ENCODE measurements around the gene NFE2L3. TPM values are rescaled to one million over a fixed set of nuclear protein-coding genes. Genes with fewer than 3 reads are reported as not detected.
A peak's percentile ranks its signal among the peaks of the same experiment; 100 is the strongest.

Gene NFE2L3
- total RNA-seq, 1 experiment from 2014 or later: not detected

- DNase-seq: peak; percentile 96 to 97
- H3K27ac ChIP-seq: peak within 1 kb of the TSS; percentile 99
- peaks cover 84% of the 10 kb centered on the region for H3K36me3 ChIP-seq
Measured at GRCh38 chr7:26201247-26202018, 49.4 kb downstream of the NFE2L3 start, which contains the start of gene CBX3. TSS of gene CBX3 (plus strand) at chr7:26201745. CDS start at chr7:26202999, 1,254 bp downstream.

DNA sequence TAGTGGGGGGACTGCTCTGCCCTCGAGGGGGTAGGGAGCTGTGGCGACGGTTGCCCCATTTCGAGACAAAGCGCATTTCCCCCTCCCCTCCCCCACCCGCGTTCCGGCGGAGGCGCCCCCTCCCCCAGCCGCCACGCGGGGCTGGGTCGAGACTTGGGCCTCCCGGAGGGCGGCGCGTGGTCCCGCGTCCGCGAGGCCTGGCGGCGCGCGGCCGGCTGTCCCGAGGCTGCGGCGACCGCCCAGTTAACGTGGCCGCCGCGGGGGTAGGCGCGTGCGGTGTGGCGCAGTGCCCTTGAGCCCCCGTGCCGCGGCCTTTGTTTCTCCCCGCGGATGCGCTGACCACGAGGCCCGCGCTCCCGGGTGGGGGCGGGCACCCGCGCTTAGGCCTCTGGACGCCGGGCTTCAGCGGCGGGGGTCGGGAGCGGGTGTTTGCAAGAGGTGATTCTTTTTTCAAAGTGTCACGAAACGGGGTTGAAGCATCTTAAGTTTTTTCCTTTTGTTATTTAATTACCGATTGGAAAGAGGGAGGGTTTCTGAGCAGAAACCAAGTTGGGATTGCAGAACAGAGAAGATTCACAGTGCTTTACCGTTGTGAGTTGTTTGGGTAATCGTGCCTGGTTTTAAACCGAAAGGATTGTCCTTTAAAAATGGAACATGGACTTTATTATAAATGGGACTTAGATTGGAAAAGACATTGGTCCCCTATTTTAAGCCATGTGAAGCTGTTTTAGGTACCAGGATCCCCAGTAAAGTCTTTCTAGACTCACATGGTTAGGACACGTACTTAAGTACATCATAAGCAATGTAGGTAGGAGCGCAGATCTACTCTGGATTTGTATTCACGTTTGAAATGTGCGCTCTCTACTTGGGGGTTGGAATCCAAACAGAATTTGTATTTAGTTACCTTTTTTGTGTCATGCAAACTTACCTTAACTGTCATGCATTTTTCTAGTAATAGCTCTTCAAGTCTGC is 50.3 kb downstream of the NFE2L3 start:
- H3K36me3 ChIP-seq: peaks cover 84% of the 10 kb centered on the region
- H3K9me3 ChIP-seq (replicated peaks): no peaks in the 10 kb centered on the region
- H3K4me3 ChIP-seq: peak overlapping the region; percentile 98
- peak; percentile 57 to 60 for DNase-seq
- H3K4me1 ChIP-seq: peaks cover 2% of the 10 kb centered on the region; the same call in 1 of the 2 replicates
- H3K27me3 ChIP-seq: no peaks in the 10 kb centered on the region
- peak overlapping the region; percentile 99 for H3K27ac ChIP-seq

More at GRCh38 chr7:26201247-26202018, 49.4 kb downstream of the NFE2L3 start, which contains the start of gene CBX3:
- Histone ChIP-seq H3K4me3 (peak within 1 kb of the TSS; percentile 98), H3K4me1 (peaks cover 5% of the 10 kb centered on the region; the same call in 1 of the 2 replicates), H3K9me3 (replicated peaks) (no peaks in the 10 kb centered on the region), H3K27me3 (no peaks in the 10 kb centered on the region)

DNA sequence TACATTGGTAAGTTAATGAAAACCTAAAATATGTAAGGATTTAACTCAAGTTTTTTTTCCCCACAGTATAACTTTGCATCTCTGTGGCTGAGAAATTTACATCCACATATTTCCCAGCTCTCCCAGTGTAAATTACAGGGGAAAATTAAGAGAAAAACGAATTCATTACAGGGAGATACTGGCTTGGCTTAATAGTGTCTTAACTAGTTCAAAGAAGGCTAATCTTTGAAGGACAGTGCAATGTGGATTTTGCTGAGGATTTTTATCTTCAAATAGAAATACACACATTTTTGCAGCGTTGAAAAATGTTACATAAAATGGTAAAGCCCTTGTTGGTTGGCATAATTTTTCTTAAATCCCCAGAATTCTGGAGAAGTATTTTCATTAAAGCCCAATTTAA is 51.0 kb downstream of the NFE2L3 start:
- peak overlapping the region; percentile 98 for H3K4me3 ChIP-seq
- H3K27me3 ChIP-seq: no peaks in the 10 kb centered on the region
- H3K36me3 ChIP-seq: peaks cover 84% of the 10 kb centered on the region
- no peak for DNase-seq
- no peaks in the 10 kb centered on the region for H3K9me3 ChIP-seq (replicated peaks)
- peak overlapping the region; percentile 99 for H3K27ac ChIP-seq
- H3K4me1 ChIP-seq: peaks cover 2% of the 10 kb centered on the region; the same call in 1 of the 2 replicates

- Histone ChIP-seq H3K36me3 (peaks cover 96% of the 10 kb centered on the region), H3K4me3 (no peak overlapping the region), H3K27ac (no peak overlapping the region), H3K9me3 (replicated peaks) (no peaks in the 10 kb centered on the region), H3K27me3 (no peaks in the 10 kb centered on the region), H3K4me1 (peaks cover 2% of the 10 kb centered on the region; the same call in 1 of the 2 replicates)
- no peak for DNase-seq
Measured at GRCh38 chr7:26208040-26208439, 56.0 kb downstream of the NFE2L3 start.

GRCh38 chr7:26212921-26213718 is 61.1 kb downstream of the NFE2L3 start:
- DNase-seq: no peak
- Histone ChIP-seq H3K4me3 (no peak overlapping the region), H3K36me3 (peaks cover 50% of the 10 kb centered on the region), H3K4me1 (no peaks in the 10 kb centered on the region), H3K9me3 (replicated peaks) (no peaks in the 10 kb centered on the region), H3K27ac (no peak overlapping the region), H3K27me3 (no peaks in the 10 kb centered on the region; the same call in 1 of the 2 replicates)

DNA sequence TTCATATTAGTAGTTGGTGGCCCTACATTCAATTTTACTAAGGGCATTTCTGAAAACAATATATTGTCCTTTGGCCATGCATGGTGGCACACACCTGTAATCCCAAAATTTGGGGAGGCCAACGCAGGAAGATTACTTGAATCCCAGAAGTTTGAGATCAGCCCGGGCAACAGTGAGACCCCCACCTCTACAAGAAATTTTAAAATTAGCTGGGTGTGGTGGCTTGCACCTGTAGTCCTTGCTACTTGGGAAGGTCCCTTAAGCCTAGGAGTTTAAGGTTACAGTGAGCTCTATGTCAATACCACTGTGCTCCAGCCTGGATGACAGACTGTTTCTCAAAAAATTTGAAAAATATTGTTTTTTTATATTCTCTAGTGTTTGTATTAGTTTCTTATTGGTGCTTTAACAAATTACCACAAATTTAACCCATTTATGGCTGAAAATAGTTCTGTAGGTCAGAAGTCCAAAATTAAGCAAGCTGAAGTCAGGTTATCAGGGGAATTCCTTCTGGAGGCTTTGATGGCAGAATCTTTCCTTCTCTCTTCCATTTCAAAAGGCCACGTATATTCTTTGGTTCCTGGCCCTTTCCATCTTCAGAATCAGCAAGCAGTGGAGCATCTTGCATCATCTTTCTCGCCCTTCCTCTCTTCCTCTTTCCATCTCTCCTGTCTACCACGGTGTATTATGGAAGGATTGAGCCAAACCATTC is 62.0 kb downstream of the NFE2L3 start:
- no peak for DNase-seq
- H3K9me3 ChIP-seq (replicated peaks): no peaks in the 10 kb centered on the region
- H3K36me3 ChIP-seq: peaks cover 44% of the 10 kb centered on the region

GRCh38 chr7:26216049-26216448 is 64.1 kb downstream of the NFE2L3 start:
- Histone ChIP-seq H3K9me3 (replicated peaks) (no peaks in the 10 kb centered on the region), H3K27me3 (no peaks in the 10 kb centered on the region; the same call in 1 of the 2 replicates), H3K27ac (no peak overlapping the region), H3K36me3 (peaks cover 24% of the 10 kb centered on the region), H3K4me3 (no peak overlapping the region), H3K4me1 (no peaks in the 10 kb centered on the region)
- DNase-seq: no peak

More for the DNA sequence above, 62.0 kb downstream of the NFE2L3 start:
- Histone ChIP-seq H3K4me1 (no peaks in the 10 kb centered on the region), H3K27ac (no peak overlapping the region), H3K27me3 (no peaks in the 10 kb centered on the region; the same call in 1 of the 2 replicates), H3K4me3 (no peak overlapping the region)

DNA sequence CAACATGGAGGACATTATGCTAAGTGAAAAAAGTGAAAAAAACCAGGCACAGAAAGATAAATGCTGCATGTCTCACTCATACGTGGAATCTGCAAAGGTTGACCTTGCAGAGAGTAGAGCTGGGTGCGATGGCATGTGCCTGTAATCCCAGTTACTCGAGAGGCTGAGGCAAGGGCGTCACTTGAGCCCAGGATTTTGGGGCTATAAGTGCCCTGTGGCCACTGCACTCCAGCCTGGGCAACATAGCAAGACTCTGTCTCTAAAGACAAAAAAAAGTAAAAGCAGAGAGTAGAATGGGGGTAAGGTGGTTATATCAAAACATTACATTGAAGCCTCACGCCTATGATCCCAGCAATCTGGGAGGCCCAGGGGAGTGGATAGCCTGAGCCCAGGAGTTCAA is 72.4 kb downstream of the NFE2L3 start:
- no peaks in the 10 kb centered on the region for H3K4me1 ChIP-seq
- no peak overlapping the region for H3K4me3 ChIP-seq
- no peaks in the 10 kb centered on the region for H3K36me3 ChIP-seq
- no peak for DNase-seq
- H3K27me3 ChIP-seq: no peaks in the 10 kb centered on the region; the same call in 1 of the 2 replicates
- H3K27ac ChIP-seq: no peak overlapping the region
- no peaks in the 10 kb centered on the region for H3K9me3 ChIP-seq (replicated peaks)

DNA sequence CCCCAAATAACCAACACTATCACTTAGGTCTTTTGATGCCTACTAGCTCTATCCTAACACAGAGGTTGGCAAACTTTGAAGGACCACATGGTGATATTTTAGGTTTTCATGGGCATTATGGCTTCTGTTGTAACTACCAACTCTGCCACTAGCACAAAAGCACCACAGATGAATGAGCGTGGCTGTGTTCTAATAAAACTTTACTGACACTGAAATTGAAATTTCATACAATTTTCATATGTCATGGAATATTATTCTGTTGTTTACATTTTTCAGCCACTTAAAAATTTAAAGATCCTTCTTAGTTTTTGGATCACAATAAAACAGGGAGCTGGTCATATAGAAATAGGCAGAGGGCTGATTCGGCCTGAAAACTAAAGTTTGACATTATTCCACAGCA is 76.0 kb downstream of the NFE2L3 start:
- Histone ChIP-seq H3K27ac (no peak overlapping the region), H3K4me1 (no peaks in the 10 kb centered on the region), H3K9me3 (replicated peaks) (no peaks in the 10 kb centered on the region), H3K27me3 (no peaks in the 10 kb centered on the region), H3K36me3 (no peaks in the 10 kb centered on the region), H3K4me3 (no peak overlapping the region)
- DNase-seq: no peak

GRCh38 chr7:26233902-26234511 is 82.0 kb downstream of the NFE2L3 start:
- no peak for DNase-seq
- Histone ChIP-seq H3K27ac (no peak overlapping the region), H3K4me3 (no peak overlapping the region), H3K27me3 (peaks cover 3% of the 10 kb centered on the region; the same call in 1 of the 2 replicates), H3K36me3 (no peaks in the 10 kb centered on the region), H3K4me1 (peaks cover 7% of the 10 kb centered on the region; the same call in 1 of the 2 replicates), H3K9me3 (replicated peaks) (no peaks in the 10 kb centered on the region)
